Sigmoid colon (tissue), 7 donors: ENCODE data around the gene CDRT4. TPM values are rescaled to one million over a fixed set of nuclear protein-coding genes. Genes with fewer than 3 reads are reported as not detected.

Experiments used
- DNase-seq: peaks from one replicate; pipeline ENCODE4 v3.0.0-alpha.2; 2019
- H3K27ac ChIP-seq, 4 donors: fragments of 200-600 bp; sonication (generic); one replicate each; pipeline ENCODE4 v1.5.1; 2016 to 2019; ENCODE audit warnings: mild to moderate bottlenecking in 1 of 4
- H3K27me3 ChIP-seq, 3 donors: fragments of 200-600 bp; sonication (generic); one replicate each; pipeline ENCODE4 v1.5.1; 2019; ENCODE audit warnings: mild to moderate bottlenecking in 1 of 3
- H3K36me3 ChIP-seq, 4 donors: fragments of 200-600 bp; sonication (generic); one replicate each; pipeline ENCODE4 v1.5.1; 2016 to 2019
- H3K4me1 ChIP-seq, 4 donors: fragments of 200-600 bp; sonication (generic); one replicate each; pipeline ENCODE4 v1.5.1; 2017 to 2019
- H3K4me3 ChIP-seq, 4 donors: fragments of 200-600 bp; sonication (generic); one replicate each; pipeline ENCODE4 v1.5.1; 2017 to 2019; ENCODE audit warnings: mild to moderate bottlenecking in 2 of 4, moderate library complexity in 1 of 4
- H3K9me3 ChIP-seq, 4 donors: fragments of 200-600 bp in 3 of 4; sonication (generic) in 3 of 4; one replicate each; pipeline versions ENCODE4 v1.5.1 to v1.6.1; 2013 to 2019
- EP300 ChIP-seq, 4 donors: sonication (generic); formaldehyde crosslinking; IDR thresholded peaks; one replicate each; pipeline ENCODE4 v1.6.1; 2017; ENCODE audit warnings: antibody characterized with exemption in 4 of 4
- POLR2A ChIP-seq, 2 donors: fragments of 450-650 bp; IDR thresholded peaks; one replicate each; pipeline ENCODE4 v1.6.1; 2016; ENCODE audit warnings: antibody characterized with exemption in 2 of 2, mild to moderate bottlenecking in 2 of 2, moderate library complexity in 2 of 2
- POLR2AphosphoS5 ChIP-seq, 4 donors: sonication (generic); formaldehyde crosslinking; IDR thresholded peaks; one replicate each; pipeline ENCODE4 v1.6.1; 2017; ENCODE audit warnings: antibody characterized with exemption in 4 of 4
- WGBS, 2 donors: extraction: QIAGEN DNeasy Blood & Tissue Kit; methylation state at CpG; one replicate each; pipeline ENCODE4 v1.1.7; 2013; 5-methylcytosine and 5-hydroxymethylcytosine counted together
- intact Hi-C: fragments of 100-400 bp; cut with DNase I; formaldehyde crosslinking; loops from one replicate; pipeline ENCODE4 v1.15.1; 2023
- polyA plus RNA-seq, 3 donors: library from polyadenylated mRNA; stranded (reverse); fragments of 200-250 nt; gene quantifications; one replicate each; pipeline ENCODE4 v1.2.3, GENCODE V29; 2013
- total RNA-seq, 4 donors: library from RNA; depleted of rRNA; stranded (reverse); fragments of >200 nt; gene quantifications; one replicate each; pipeline ENCODE4 v1.1.0, GENCODE V29; 2016
- TF ChIP-seq, protein P1 (sequence below), 4 experiments: fragments of 450-650 bp in 3 of 4; fragments of 200-600 bp in 1 of 4; IDR thresholded peaks; one replicate each; pipeline ENCODE4 v1.5.1; 2016 to 2019; ENCODE audit warnings: antibody characterized with exemption in 4 of 4, mild to moderate bottlenecking in 3 of 4, moderate library complexity in 2 of 4
- donor health status: healthy with polysubstance abuse.
- donor health status: Bipolar disorder and iron deficiency.
- donor health status: healthy.

CDRT4 gene
- total and polyA plus RNA-seq, 7 donors: 1.8 to 6.6 (median 3.6) TPM; not detected in 1

DNA sequence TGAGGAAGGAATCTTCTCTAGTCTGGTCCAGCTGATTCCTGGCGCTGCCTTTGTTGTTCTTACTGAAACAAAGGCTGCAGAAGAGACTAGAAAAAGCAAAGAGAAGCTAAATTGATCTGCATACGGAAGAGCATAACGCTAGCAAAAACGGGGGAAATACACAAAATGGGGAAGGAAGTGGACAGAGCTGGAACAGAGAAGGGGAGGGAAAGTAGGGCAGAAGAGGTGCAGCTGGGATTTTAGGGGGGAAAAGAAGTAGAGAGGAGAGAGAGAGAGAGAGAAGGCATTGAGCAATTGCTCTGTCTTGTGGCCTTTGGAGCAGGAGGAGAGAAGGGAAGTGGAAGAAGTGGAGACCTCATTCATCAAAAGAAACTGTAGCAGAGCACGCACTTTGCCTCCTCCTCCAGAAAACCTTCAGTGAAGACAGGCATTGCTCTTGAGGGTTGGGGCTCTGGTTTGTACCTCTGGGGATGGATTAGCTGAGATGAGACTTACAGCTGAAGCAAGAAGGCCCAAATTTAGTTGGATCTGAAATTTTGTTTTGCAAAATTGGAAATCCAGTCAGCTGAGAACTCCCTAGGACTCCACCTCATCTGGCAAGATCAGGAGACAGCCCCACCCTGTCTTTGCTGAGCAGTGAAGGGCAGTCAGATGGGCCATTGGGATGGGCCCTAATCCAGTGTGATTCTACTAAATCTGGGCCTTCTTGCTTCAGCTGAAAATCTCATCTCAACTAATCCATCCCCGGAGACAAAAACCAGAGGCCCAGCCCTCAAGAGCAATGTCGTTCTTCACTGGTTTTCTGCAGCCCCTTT, 55.8 kb downstream of the CDRT4 start:
- Histone ChIP-seq H3K4me1 (peaks cover 0 to 51% (median 33%) of the 10 kb centered on the region in 4 donors), H3K9me3 (no peaks in the 10 kb centered on the region), H3K27ac (peak overlapping the region; percentile 80 to 84 (median 81)), H3K27me3 (no peaks in the 10 kb centered on the region), H3K36me3 (no peaks in the 10 kb centered on the region), H3K4me3 (no peak overlapping the region)
- intact Hi-C loops: loop anchor here (5.0 kb wide), 1 partner anchor 149 kb away; no protein-coding TSS in a partner anchor
- WGBS, 2 donors: 54 to 81% methylated on average over 7 of the region's 7 CpGs
- DNase-seq: peak; percentile 84
- TF ChIP-seq, protein P1, sequence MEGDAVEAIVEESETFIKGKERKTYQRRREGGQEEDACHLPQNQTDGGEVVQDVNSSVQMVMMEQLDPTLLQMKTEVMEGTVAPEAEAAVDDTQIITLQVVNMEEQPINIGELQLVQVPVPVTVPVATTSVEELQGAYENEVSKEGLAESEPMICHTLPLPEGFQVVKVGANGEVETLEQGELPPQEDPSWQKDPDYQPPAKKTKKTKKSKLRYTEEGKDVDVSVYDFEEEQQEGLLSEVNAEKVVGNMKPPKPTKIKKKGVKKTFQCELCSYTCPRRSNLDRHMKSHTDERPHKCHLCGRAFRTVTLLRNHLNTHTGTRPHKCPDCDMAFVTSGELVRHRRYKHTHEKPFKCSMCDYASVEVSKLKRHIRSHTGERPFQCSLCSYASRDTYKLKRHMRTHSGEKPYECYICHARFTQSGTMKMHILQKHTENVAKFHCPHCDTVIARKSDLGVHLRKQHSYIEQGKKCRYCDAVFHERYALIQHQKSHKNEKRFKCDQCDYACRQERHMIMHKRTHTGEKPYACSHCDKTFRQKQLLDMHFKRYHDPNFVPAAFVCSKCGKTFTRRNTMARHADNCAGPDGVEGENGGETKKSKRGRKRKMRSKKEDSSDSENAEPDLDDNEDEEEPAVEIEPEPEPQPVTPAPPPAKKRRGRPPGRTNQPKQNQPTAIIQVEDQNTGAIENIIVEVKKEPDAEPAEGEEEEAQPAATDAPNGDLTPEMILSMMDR (IDR thresholded peaks at IDR 0.05): no peak
- TF ChIP-seq POLR2AphosphoS5 (IDR thresholded peaks at IDR 0.05): peak in 3 of 4 donors; percentile 9 to 64 (median 43)

DNA sequence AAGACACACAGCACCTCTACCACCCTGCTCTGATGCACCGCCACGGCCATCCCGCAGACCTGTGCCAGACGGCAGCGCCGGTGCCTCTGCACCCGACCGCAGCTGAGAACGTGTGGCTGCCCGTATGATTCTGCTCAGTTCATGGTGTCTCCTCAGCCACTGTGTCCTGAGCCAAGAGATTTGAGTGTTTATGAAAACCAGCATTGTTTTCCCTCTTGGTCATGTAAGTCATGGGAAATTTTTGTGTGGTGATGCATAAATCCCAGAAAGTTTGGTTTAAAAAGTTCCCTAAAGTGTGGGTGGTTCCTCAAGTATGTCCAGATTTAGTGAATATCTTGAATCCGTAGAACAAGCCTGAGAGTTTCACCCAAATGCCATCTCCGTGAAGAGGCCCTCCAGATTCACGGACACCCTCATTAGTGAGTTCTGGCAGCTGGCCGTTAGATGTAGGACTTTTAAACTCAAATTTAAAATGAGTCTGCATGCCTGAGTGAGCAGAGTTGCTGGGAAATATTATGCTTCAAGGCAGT, 57.6 kb downstream of the CDRT4 start:
- intact Hi-C loops: loop anchor here (5.0 kb wide), 1 partner anchor 147 kb away; no protein-coding TSS in a partner anchor
- Histone ChIP-seq H3K27ac (peak overlapping the region; percentile 80 to 84 (median 81)), H3K9me3 (no peaks in the 10 kb centered on the region), H3K36me3 (no peaks in the 10 kb centered on the region), H3K4me3 (peak overlapping the region in 3 of 4 donors; percentile 10 to 28 (median 12)), H3K27me3 (no peaks in the 10 kb centered on the region), H3K4me1 (peaks cover 0 to 44% (median 35%) of the 10 kb centered on the region in 4 donors)
- peak; percentile 83 for DNase-seq
- peak; percentile 67 to 89 (median 88) for TF ChIP-seq POLR2AphosphoS5 (IDR thresholded peaks at IDR 0.05)
- TF ChIP-seq POLR2A (IDR thresholded peaks at IDR 0.05): no peak
- TF ChIP-seq EP300 (IDR thresholded peaks at IDR 0.05): peak in 3 of 4 donors; percentile 53 to 85 (median 80)
- WGBS, 2 donors: 76 to 84% methylated on average over 14 of the region's 14 CpGs

DNA sequence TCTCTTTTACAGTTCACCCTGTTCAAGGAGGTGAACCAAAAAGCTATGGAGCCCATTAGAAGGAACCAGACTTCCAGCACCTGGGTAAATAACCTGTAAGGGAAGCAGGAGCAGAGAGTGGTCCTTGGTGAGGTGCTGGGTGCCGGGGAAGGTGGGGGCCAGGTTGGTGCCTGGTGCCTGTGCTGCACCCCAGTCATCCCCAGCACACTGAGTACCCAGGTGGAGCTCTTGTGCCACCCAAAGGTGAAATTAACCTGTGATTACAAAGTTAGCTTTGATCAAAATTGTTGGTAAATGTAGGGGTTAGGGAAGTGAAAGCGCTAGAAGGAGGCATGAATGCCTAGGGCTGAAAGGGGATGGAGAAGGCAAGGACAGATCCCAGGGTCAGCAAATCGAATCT, 58.6 kb downstream of the CDRT4 start:
- Histone ChIP-seq H3K4me3 (no peak overlapping the region), H3K36me3 (no peaks in the 10 kb centered on the region), H3K27me3 (no peaks in the 10 kb centered on the region), H3K4me1 (peaks cover 0 to 52% (median 41%) of the 10 kb centered on the region in 4 donors), H3K9me3 (no peaks in the 10 kb centered on the region), H3K27ac (peak overlapping the region; percentile 80 to 84 (median 81))
- TF ChIP-seq, protein P1 (IDR thresholded peaks at IDR 0.05): no peak
- TF ChIP-seq EP300 (IDR thresholded peaks at IDR 0.05) (no peak), POLR2AphosphoS5 (IDR thresholded peaks at IDR 0.05) (no peak), POLR2A (IDR thresholded peaks at IDR 0.05) (no peak)
- no peak for DNase-seq
- 65 to 89% methylated on average over 3 of the region's 3 CpGs for WGBS, 2 donors
- intact Hi-C loops: no loop called here

DNA sequence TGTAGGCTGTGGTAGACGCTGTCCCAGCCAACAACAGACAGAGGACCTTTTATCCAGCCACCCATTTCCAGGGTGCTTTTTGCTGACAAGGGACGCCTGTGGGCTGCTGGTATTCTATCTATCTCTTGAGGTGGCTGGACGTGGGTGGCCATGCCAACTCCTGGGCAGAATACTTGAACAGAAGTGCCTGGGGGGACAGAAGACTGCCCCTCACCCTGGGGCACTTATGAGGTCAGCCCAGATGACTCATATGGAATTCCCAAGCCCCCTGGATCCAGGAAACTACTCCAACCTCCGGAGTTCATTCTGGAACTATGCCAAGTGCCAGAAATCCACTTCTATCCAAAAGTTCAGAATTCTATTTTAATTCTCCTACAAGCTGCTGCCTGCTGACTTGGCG, 61.3 kb downstream of the CDRT4 start:
- no peak for DNase-seq
- WGBS, 2 donors: 82 to 86% methylated on average over 5 of the region's 5 CpGs

More for the DNA sequence above, 61.3 kb downstream of the CDRT4 start:
- Histone ChIP-seq H3K36me3 (no peaks in the 10 kb centered on the region), H3K4me3 (no peak overlapping the region), H3K9me3 (no peaks in the 10 kb centered on the region), H3K27ac (peak overlapping the region in 1 of 4 donors; percentile 1), H3K27me3 (no peaks in the 10 kb centered on the region), H3K4me1 (peaks cover 0 to 52% (median 45%) of the 10 kb centered on the region in 4 donors)
- TF ChIP-seq, protein P1 (IDR thresholded peaks at IDR 0.05): no peak
- TF ChIP-seq POLR2AphosphoS5 (IDR thresholded peaks at IDR 0.05) (no peak), EP300 (IDR thresholded peaks at IDR 0.05) (no peak), POLR2A (IDR thresholded peaks at IDR 0.05) (no peak)
- intact Hi-C loops: no loop called here
